ENCODE results near the gene SLC7A6. TPM values are rescaled to one million over a fixed set of nuclear protein-coding genes. Genes with fewer than 3 reads are reported as not detected.

The SLC7A6 gene
- total and polyA plus RNA-seq, 8 donors: 2.9 to 66.1 (median 12.1) TPM

GRCh38 chr16:68328860-68329390 lies 64.6 kb downstream of the SLC7A6 start:
- H3K27ac ChIP-seq: peak overlapping the region in 3 of 5 donors; percentile 22 to 42 (median 24)
- H3K4me3 ChIP-seq: no peak overlapping the region
- H3K9me3 ChIP-seq: no peaks in the 10 kb centered on the region
- 20 to 43% (median 24%) methylated on average over 3 of the region's 3 CpGs for WGBS, 5 donors
- TF ChIP-seq POLR2A (IDR thresholded peaks at IDR 0.05): no peak
- TF ChIP-seq POLR2AphosphoS5 (IDR thresholded peaks at IDR 0.05): no peak
- TF ChIP-seq CTCF (IDR thresholded peaks at IDR 0.05): no peak
- H3K36me3 ChIP-seq: peaks cover 14 to 69% (median 42%) of the 10 kb centered on the region in 4 donors
- intact Hi-C loops (cut with DNase I; ENCODE audit: low total_unique reads): loop anchor here (5.0 kb wide), 1 partner anchor 67 kb away; the partner anchor contains the start of gene SLC7A6
- DNase-seq: peak in 1 of 2 donors; percentile 78
- no peaks in the 10 kb centered on the region for H3K27me3 ChIP-seq
- H3K4me1 ChIP-seq: peaks cover 4 to 49% (median 20%) of the 10 kb centered on the region in 4 donors

- WGBS, 5 donors: 33 to 58% (median 49%) methylated on average over 4 of the region's 4 CpGs
- no peaks in the 10 kb centered on the region for H3K27me3 ChIP-seq
- TF ChIP-seq POLR2AphosphoS5 (IDR thresholded peaks at IDR 0.05) (no peak), EP300 (IDR thresholded peaks at IDR 0.05) (no peak), POLR2A (IDR thresholded peaks at IDR 0.05) (no peak), CTCF (IDR thresholded peaks at IDR 0.05) (no peak)
Measured at GRCh38 chr16:68331879-68332410, 67.6 kb downstream of the SLC7A6 start.

GRCh38 chr16:68332411-68333121 lies 68.2 kb downstream of the SLC7A6 start:
- WGBS, 5 donors: 50 to 63% (median 60%) methylated on average over 7 of the region's 7 CpGs
- Histone ChIP-seq H3K4me1 (peaks cover 4 to 38% (median 20%) of the 10 kb centered on the region in 4 donors), H3K4me3 (no peak overlapping the region), H3K36me3 (peaks cover 4 to 60% (median 35%) of the 10 kb centered on the region in 4 donors), H3K27ac (peak overlapping the region in 3 of 5 donors; percentile 8 to 62 (median 57)), H3K9me3 (no peaks in the 10 kb centered on the region), H3K27me3 (no peaks in the 10 kb centered on the region)
- DNase-seq: peak in 1 of 2 donors; percentile 69
- TF ChIP-seq POLR2AphosphoS5 (IDR thresholded peaks at IDR 0.05) (no peak), EP300 (IDR thresholded peaks at IDR 0.05) (no peak)
- intact Hi-C loops (cut with DNase I; ENCODE audit: low total_unique reads): no loop called here

More at GRCh38 chr16:68331879-68332410, 67.6 kb downstream of the SLC7A6 start:
- no peak for DNase-seq
- peaks cover 4 to 45% (median 20%) of the 10 kb centered on the region in 4 donors for H3K4me1 ChIP-seq
- intact Hi-C loops (cut with DNase I; ENCODE audit: low total_unique reads): no loop called here
- no peaks in the 10 kb centered on the region for H3K9me3 ChIP-seq
- H3K27ac ChIP-seq: peak overlapping the region in 3 of 5 donors; percentile 8 to 62 (median 57)
- H3K4me3 ChIP-seq: no peak overlapping the region
- peaks cover 0 to 54% (median 31%) of the 10 kb centered on the region in 4 donors for H3K36me3 ChIP-seq

GRCh38 chr16:68335175-68335574 lies 70.8 kb downstream of the SLC7A6 start:
- no peak overlapping the region for H3K27ac ChIP-seq
- no peaks in the 10 kb centered on the region for H3K27me3 ChIP-seq
- no peak overlapping the region for H3K4me3 ChIP-seq
- 90 to 95% (median 93%) methylated on average over 5 of the region's 5 CpGs for WGBS, 5 donors
- peaks cover 0 to 18% (median 7%) of the 10 kb centered on the region in 4 donors for H3K4me1 ChIP-seq
- no peak for TF ChIP-seq EP300 (IDR thresholded peaks at IDR 0.05)
- TF ChIP-seq CTCF (IDR thresholded peaks at IDR 0.05): no peak
- TF ChIP-seq POLR2AphosphoS5 (IDR thresholded peaks at IDR 0.05): no peak
- no peak for TF ChIP-seq POLR2A (IDR thresholded peaks at IDR 0.05)
- intact Hi-C loops (cut with DNase I; ENCODE audit: low total_unique reads): no loop called here
- peaks cover 31 to 81% (median 57%) of the 10 kb centered on the region in 4 donors for H3K36me3 ChIP-seq
- H3K9me3 ChIP-seq: no peaks in the 10 kb centered on the region
- no peak for DNase-seq

Data from stomach (tissue), 9 donors.